HepG2 (cell line): ENCODE data around the gene SUSD3. TPM values are rescaled to one million over a fixed set of nuclear protein-coding genes. Genes with fewer than 3 reads are reported as not detected.
A peak's percentile ranks its signal among the peaks of the same experiment; 100 is the strongest.

Experiments
- ETV6 ChIP-seq: sonication (generic); formaldehyde crosslinking; conservative IDR thresholded peaks from 2 replicates; pipeline ENCODE4 v1.4.0; 2020; ENCODE audit warnings: missing genetic modification reagents
- EZH2 ChIP-seq: conservative IDR thresholded peaks from 2 replicates; pipeline ENCODE4 v1.6.1; 2012; ENCODE audit warnings: mild to moderate bottlenecking, low read depth, low read length, moderate library complexity
- HNF4A ChIP-seq: sonication (generic); formaldehyde crosslinking; IDR thresholded peaks from 2 replicates; pipeline ENCODE4 v1.4.0; 2020; ENCODE audit warnings: missing genetic modification reagents
- MAFG ChIP-seq: sonication (generic); formaldehyde crosslinking; IDR thresholded peaks from 2 replicates; pipeline ENCODE4 v1.5.1; 2020; ENCODE audit warnings: mild to moderate bottlenecking, missing genetic modification reagents
- NR2F2 ChIP-seq: IDR thresholded peaks from 2 replicates; pipeline ENCODE4 v1.6.1; 2012; ENCODE audit warnings: low read depth, inconsistent platforms, borderline replicate concordance
- PRDM10 ChIP-seq: sonication (generic); formaldehyde crosslinking; IDR thresholded peaks from 2 replicates; pipeline ENCODE4 v1.4.0; 2020; ENCODE audit warnings: low read depth, missing genetic modification reagents
- RAD51 ChIP-seq: fragments of 450-650 bp; IDR thresholded peaks from 2 replicates; pipeline ENCODE4 v1.6.1; 2016; ENCODE audit warnings: borderline replicate concordance
- SNAI1 ChIP-seq: sonication (generic); formaldehyde crosslinking; IDR thresholded peaks from 2 replicates; pipeline ENCODE4 v1.5.0; 2020; ENCODE audit warnings: mild to moderate bottlenecking, missing genetic modification reagents, borderline replicate concordance
- TP53 ChIP-seq: sonication (generic); formaldehyde crosslinking; conservative IDR thresholded peaks from 2 replicates; pipeline ENCODE4 v1.4.0; 2020; ENCODE audit warnings: missing genetic modification reagents
- ZBTB43 ChIP-seq: sonication (generic); formaldehyde crosslinking; conservative IDR thresholded peaks from 2 replicates; pipeline ENCODE4 v1.4.0; 2020; ENCODE audit warnings: missing genetic modification reagents
- ZHX1 ChIP-seq: sonication (generic); formaldehyde crosslinking; IDR thresholded peaks from 2 replicates; pipeline ENCODE4 v1.8.1; 2022; ENCODE audit warnings: low read depth, mild to moderate bottlenecking, missing genetic modification reagents
- ZNF234 ChIP-seq: sonication (generic); formaldehyde crosslinking; conservative IDR thresholded peaks from 2 replicates; pipeline ENCODE4 v1.5.1; 2020; ENCODE audit warnings: mild to moderate bottlenecking, missing genetic modification reagents
- ZNF280D ChIP-seq: sonication (generic); formaldehyde crosslinking; IDR thresholded peaks from 2 replicates; pipeline ENCODE4 v1.5.1; 2020; ENCODE audit warnings: mild to moderate bottlenecking, missing genetic modification reagents
- ZNF432 ChIP-seq: sonication (generic); formaldehyde crosslinking; IDR thresholded peaks from 2 replicates; pipeline ENCODE4 v1.5.0; 2020; ENCODE audit warnings: missing genetic modification reagents, mild to moderate bottlenecking, borderline replicate concordance
- ZNF629 ChIP-seq: sonication (generic); formaldehyde crosslinking; conservative IDR thresholded peaks from 2 replicates; pipeline ENCODE4 v1.5.0; 2020; ENCODE audit warnings: missing genetic modification reagents
- ZNF720 ChIP-seq: sonication (generic); formaldehyde crosslinking; IDR thresholded peaks from 2 replicates; pipeline ENCODE4 v1.4.0; 2020; ENCODE audit warnings: missing genetic modification reagents
- polyA plus RNA-seq, 8 experiments: library from polyadenylated mRNA; depleted of rRNA in 3 of 8; stranded (reverse) in 7 of 8; unstranded in 1 of 8; fragments of >200 nt; fragmentation: Illumina TruSeq in 4 of 8; extraction: Trizol in 4 of 8; gene quantifications; 2 replicates each; pipeline versions ENCODE4 v1.2.1 to v1.2.3, GENCODE V29; 2011 to 2016; ENCODE audit warnings: low read depth in 4 of 8, missing spikeins in 1 of 8, mixed read lengths in 1 of 8; ENCODE audit not compliant: insufficient read depth in 1 of 8
- total RNA-seq, 5 experiments: library from RNA; depleted of rRNA; stranded (reverse); fragments of >200 nt; fragmentation: Illumina TruSeq; extraction: Trizol; gene quantifications; 2 replicates each; pipeline ENCODE4 v1.2.3, GENCODE V29; 2016; ENCODE audit warnings: low read depth in 1 of 5
- TF ChIP-seq, protein P1 (sequence below): sonication (generic); formaldehyde crosslinking; IDR thresholded peaks from 2 replicates; pipeline ENCODE4 v1.5.1; 2020; ENCODE audit warnings: missing genetic modification reagents, mild to moderate bottlenecking, borderline replicate concordance

SUSD3 gene
- total and polyA plus RNA-seq, 2 of the 13 experiments (the other 11 are each of a cell fraction or from before 2014, with no cell fraction given) = 7.0 to 9.1 TPM

GRCh38 chr9:93126825-93127368 lies 68.4 kb downstream of the SUSD3 start (continued):
- TF ChIP-seq NR2F2 = peak; percentile 38; the same call in 1 of the 2 replicates
- TF ChIP-seq EZH2 = no peak
- TF ChIP-seq, protein P1, sequence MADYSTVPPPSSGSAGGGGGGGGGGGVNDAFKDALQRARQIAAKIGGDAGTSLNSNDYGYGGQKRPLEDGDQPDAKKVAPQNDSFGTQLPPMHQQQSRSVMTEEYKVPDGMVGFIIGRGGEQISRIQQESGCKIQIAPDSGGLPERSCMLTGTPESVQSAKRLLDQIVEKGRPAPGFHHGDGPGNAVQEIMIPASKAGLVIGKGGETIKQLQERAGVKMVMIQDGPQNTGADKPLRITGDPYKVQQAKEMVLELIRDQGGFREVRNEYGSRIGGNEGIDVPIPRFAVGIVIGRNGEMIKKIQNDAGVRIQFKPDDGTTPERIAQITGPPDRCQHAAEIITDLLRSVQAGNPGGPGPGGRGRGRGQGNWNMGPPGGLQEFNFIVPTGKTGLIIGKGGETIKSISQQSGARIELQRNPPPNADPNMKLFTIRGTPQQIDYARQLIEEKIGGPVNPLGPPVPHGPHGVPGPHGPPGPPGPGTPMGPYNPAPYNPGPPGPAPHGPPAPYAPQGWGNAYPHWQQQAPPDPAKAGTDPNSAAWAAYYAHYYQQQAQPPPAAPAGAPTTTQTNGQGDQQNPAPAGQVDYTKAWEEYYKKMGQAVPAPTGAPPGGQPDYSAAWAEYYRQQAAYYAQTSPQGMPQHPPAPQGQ (CRISPR knock-in tag) = peak; percentile 72; the same call in 1 of the 2 replicates
- no peak for TF ChIP-seq ZNF720 (CRISPR knock-in tag)
- no peak for TF ChIP-seq ZNF432 (CRISPR knock-in tag)
- TF ChIP-seq ZNF629 = 0 out of 2 replicates have a peak, but pooled peaks have one; percentile 23
- no peak for TF ChIP-seq PRDM10 (CRISPR knock-in tag)
- no peak for TF ChIP-seq MAFG (CRISPR knock-in tag)
- peak; percentile 91 for TF ChIP-seq HNF4A (CRISPR knock-in tag)
- no peak for TF ChIP-seq RAD51
- TF ChIP-seq SNAI1 (CRISPR knock-in tag) = no peak
- TF ChIP-seq ZNF280D (CRISPR knock-in tag) = no peak
- TF ChIP-seq ZNF234 = no peak
- TF ChIP-seq TP53 (CRISPR knock-in tag) = no peak
- TF ChIP-seq ETV6 (CRISPR knock-in tag) = no peak
- TF ChIP-seq ZHX1 = no peak
- no peak for TF ChIP-seq ZBTB43 (CRISPR knock-in tag)
